Activated naive CD4-positive, alpha-beta T cell treated with anti-CD3 and anti-CD28 coated beads, Interleukin-2, amount 50 U/mL, for 72 hours (primary cell): ENCODE results near the gene PKN1. TPM values are rescaled to one million over a fixed set of nuclear protein-coding genes. Genes with fewer than 3 reads are reported as not detected.
A peak's percentile ranks its signal among the peaks of the same experiment; 100 is the strongest.
"Not testable (repeated sequence)": the region's sequence is repeated elsewhere in the genome, so short reads cannot be mapped to it uniquely, and the experiment has no call there.

ENCODE experiments used
- ATAC-seq, 2 donors: fragments of 150-1000 bp; cut with Tn5 transposase; 2 replicates each; pipeline ENCODE4 v1.10.0; 2021; ENCODE audit warnings: mild to moderate bottlenecking in 2 of 2, moderate library complexity in 2 of 2
- DNase-seq, 2 donors: peaks; one replicate each; pipeline ENCODE4 v3.0.0; 2021 to 2022; ENCODE audit warnings: low spot score in 2 of 2
- H3K27ac Mint-ChIP-seq, 2 donors: one replicate each; pipeline ENCODE4 v1.8.0; 2022; ENCODE audit warnings: mild to moderate bottlenecking in 2 of 2, mixed read lengths in 2 of 2
- H3K36me3 Mint-ChIP-seq, 2 donors: one replicate each; pipeline ENCODE4 v1.8.0; 2022; ENCODE audit warnings: mixed read lengths in 2 of 2
- H3K9me3 Mint-ChIP-seq, 2 donors: one replicate each; pipeline ENCODE4 v1.8.0; 2022; ENCODE audit warnings: mixed read lengths in 2 of 2
- total RNA-seq, 2 donors: library from RNA; stranded (reverse); gene quantifications; one replicate each; pipeline ENCODE4 v1.2.3, GENCODE V29; 2022

PKN1 gene
- total RNA-seq, 2 donors from 2014 or later: 105 to 192 TPM

DNA sequence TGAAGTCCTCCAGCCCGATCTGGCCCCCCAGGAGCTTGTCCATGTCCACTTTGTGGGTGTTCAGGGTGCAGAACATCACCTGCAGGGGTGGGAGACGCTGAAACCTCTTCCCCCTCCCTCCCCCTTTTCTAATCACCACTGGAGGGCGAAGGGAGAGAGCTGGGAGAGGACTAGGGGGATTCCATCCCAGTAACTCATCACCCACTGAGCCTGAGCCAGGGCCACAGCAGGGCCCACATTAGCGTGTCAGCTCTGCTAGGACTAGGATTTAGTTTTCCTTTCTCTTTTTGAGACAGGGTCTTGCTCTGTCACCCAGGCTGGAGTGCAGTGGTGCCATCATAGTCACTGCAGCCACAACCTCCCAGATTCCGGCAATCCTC, 47.6 kb downstream of the PKN1 start:
- ATAC-seq (no peak), DNase-seq (no peak)
- Mint-ChIP-seq H3K27ac (no peak overlapping the region), H3K9me3 (no peaks in the 10 kb centered on the region), H3K36me3 (no peaks in the 10 kb centered on the region)

DNA sequence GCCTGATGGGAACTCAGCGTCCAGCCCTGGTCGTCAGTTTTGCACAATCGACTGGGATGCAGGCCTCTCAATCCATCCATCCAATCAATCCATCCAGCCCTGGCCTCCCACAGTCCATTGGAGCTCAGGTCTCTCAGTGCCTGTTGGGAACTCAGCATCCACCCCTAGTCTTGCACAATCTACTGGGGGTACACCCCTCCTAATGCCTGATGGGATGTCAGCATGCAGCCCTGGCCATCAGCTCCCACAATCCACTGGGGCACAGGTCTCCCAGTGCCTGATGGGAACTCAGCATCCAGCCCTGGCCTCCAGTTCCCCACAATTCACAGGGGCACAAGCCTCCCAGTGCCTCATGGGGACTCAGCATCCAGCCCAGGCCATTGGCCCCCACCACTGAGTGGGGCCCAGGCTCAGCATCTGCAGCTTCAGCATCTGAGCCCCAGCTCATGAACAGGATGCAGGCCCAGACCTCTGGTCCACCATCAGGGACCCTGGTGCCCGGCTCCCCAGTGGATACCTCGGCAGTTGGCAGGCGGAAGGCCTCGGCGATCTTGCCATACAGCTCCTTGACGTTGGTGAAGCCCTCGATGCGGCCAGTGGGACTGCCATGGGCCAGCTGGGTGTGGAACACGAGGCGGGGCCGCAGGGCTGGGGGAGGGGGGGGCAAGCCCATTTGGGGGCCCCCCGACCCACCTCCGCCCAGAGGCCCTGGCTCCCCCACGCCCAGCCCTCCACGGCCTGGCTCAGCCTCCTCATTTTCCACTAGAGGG, 49.3 kb downstream of the PKN1 start:
- Mint-ChIP-seq H3K27ac (no peak overlapping the region), H3K9me3 (no peaks in the 10 kb centered on the region), H3K36me3 (no peaks in the 10 kb centered on the region)
- ATAC-seq (no peak), DNase-seq (no peak)

DNA sequence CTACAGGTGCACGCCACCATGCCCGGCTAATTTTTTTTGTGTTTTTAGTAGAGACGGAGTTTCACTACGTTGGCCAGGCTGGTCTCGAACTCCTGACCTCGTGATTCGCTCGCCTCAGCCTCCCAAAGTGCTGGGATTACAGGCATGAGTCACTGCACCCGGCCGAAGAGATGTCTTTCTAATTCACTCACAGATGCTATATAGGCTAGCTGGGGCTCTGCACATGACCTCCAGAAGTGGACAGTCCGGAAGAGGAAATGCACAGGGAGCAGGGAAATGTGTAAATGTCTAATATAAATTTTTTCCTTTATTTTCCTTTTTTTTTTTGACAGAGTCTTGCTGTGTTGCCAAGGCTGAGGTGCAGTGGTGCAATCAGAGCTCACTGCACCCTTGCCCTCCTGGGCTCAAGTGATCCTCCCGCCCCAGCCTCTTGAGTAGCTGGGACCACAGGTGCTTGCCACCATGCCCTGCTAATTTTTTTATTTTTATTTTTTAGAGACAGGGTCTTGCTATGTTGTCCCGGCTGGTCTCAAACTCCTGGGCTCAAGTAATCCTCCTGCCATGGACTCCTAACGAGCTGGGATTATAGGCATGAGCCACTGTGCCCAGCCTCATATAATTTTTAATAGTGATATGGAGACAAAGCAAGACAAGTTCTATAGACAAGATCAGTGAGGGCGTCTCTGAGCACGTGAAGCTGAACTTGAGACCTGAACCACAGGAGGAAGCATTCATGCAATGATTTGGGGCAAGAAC, 54.4 kb downstream of the PKN1 start:
- no peaks in the 10 kb centered on the region for H3K9me3 Mint-ChIP-seq
- no peak for ATAC-seq
- H3K27ac Mint-ChIP-seq: peak overlapping the region; percentile 33 to 59
- no peaks in the 10 kb centered on the region for H3K36me3 Mint-ChIP-seq
- no peak for DNase-seq

DNA sequence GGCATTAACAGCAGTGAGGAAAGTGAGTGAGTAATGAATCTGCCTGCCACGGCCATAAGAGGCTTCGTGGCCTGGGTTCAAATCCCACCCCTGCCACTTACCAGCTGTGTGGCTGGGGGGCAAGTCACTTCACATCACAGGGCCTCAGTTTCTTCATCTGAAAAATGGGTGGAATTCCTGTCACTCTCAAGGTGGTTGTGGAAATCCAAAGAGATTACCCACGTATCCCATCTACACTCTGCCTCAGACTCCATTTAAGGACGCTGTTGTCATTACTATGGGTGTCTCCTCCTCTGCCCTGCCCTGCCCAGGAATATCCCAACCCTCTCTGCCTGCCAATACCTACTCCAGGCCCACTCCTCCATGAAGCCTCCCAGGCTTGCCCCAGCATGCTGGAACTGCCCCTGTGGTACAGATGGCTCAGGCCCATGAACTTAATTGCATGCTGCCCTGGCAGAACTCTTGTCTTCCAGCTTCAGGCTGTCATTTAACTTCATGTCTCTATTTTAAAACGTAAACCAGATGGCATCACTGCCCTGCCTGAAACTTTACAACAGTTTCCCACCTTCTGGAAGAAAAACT, 59.7 kb downstream of the PKN1 start:
- ATAC-seq: no peak
- Mint-ChIP-seq H3K9me3 (no peaks in the 10 kb centered on the region), H3K27ac (peak overlapping the region in 1 of 2 donors; percentile 7), H3K36me3 (no peaks in the 10 kb centered on the region)
- DNase-seq: no peak

DNA sequence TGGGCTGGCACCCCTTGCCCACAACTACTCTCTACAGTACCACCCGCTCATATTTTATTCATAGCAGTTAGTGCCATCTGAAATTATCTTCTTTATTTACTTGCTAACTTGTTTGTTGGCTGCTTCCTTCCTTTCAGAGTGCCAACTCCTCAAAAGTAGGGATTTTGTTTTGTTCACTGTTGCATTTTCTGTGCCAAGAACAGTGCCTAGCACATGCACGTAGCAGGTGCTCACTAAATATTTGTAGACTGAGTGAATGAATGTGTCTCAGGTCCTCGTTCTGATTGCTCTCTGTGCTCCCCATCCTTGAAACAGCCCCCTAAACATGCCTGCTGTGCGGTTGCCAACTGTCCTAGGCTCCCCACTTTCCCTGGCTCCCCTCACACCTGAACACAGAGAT, 61.3 kb downstream of the PKN1 start:
- DNase-seq (no peak), ATAC-seq (no peak)
- H3K27ac Mint-ChIP-seq: peak overlapping the region in 1 of 2 donors; percentile 2
- no peaks in the 10 kb centered on the region for H3K36me3 Mint-ChIP-seq
- H3K9me3 Mint-ChIP-seq: no peaks in the 10 kb centered on the region

DNA sequence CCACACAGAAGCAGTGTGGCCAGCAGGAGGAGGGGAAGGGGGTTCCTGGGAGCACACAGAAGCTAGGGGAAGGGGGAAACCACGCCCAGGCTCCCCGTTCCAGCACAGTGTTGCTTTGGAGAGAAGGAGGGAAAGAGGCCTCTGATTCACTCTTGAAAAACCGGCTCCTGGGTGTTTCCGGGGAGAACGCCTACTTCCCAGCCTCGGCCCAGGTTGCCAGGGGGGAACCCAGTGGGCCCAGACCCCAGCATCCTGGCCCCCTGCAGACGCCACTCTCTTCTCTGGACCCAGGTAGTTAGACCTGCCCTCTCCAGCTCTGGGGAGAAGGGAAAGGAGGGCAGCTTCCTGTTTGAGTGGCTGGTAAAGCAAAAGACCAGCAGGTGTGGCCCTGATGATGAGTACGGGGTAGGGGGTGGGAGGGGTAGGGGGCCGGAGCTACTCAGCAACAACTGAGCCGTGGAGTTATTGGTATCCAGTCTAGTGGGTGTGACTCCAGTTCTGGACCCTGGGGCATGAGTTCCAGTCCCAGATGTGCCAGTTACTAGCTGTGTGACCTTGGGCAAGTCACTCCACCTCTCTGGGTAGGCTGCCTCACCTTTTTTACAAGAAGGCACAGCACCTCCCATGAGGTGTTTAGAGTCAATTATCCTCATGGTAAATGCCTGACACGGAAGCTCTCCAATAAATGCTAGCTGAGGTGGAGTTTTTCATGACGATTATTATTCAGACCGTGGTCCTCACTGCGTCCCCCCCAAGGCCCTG, 62.0 kb downstream of the PKN1 start:
- no peak for ATAC-seq
- no peaks in the 10 kb centered on the region for H3K9me3 Mint-ChIP-seq
- no peak for DNase-seq
- H3K27ac Mint-ChIP-seq: peak overlapping the region in 1 of 2 donors; percentile 65
- no peaks in the 10 kb centered on the region for H3K36me3 Mint-ChIP-seq

DNA sequence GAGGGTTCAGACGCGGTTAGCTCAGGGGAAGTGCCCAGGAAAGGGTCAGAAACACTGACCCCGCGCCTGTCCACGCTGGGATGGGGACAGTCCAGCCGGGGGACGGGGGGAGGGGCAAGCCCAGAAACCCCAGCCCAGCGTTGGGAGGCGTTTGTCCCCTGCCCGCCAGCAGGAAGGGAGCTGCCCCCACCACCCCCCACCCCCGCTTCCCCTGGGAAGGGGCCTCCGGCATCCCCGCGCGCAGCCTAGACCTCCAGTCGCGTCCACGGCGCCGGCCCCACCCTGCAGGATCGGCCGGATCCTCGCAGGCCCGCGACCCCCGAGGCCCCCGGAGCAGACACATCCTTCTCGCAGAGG, 62.5 kb downstream of the PKN1 start:
- no peak for DNase-seq
- Mint-ChIP-seq H3K36me3 (no peaks in the 10 kb centered on the region), H3K9me3 (no peaks in the 10 kb centered on the region), H3K27ac (peak overlapping the region in 1 of 2 donors; percentile 80)
- no peak for ATAC-seq

DNA sequence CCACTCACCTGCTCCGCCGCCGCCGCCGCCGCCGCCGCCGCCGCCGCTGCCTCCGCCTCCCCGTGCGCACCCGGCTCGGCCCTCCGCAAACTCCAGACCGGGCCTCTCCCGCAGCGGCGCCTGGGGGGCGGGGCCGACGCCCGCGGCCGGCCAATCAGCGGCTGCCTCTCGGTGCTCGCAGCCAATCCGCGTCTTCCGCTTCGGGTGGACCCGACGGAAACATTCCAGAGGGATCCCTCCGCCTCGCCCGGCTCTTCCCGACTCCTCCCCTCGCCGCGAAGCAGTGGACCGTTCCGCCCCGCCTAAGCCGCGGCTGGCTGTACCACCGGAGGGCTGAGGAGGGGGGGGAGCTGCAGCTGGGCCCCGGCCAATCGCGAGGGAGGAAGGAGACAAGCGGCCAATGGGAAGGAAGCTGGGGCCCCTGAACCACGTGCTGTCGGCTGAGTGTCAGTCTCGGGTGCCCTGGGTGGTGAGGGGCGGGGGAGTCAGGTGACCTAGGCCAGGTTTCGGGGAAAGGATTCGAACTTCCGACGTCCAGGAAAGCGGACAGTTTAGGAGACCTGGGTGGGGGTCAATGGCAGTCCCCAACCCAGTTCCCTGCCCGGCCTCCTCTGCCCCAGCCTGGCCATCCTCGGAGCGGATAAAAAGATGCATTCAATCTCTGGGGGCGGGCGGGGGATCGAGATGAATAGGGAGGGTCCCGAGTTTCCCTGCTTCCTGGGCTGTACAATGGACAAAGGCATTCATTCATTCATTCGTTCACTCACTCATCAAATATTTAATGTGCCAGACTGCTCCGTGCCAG, 63.1 kb downstream of the PKN1 start, which contains the start of gene GIPC1:
Gene GIPC1, minus strand, starts transcription at position 99 of the 805 bp plus-strand sequence. CDS start 13,151 bp downstream, outside the sequence.
- no peaks in the 10 kb centered on the region for H3K36me3 Mint-ChIP-seq
- DNase-seq (peak; percentile 91 to 92), ATAC-seq (peak; percentile 94 to 95)
- no peaks in the 10 kb centered on the region for H3K9me3 Mint-ChIP-seq
- peak within 1 kb of the TSS; percentile 65 to 80 for H3K27ac Mint-ChIP-seq

DNA sequence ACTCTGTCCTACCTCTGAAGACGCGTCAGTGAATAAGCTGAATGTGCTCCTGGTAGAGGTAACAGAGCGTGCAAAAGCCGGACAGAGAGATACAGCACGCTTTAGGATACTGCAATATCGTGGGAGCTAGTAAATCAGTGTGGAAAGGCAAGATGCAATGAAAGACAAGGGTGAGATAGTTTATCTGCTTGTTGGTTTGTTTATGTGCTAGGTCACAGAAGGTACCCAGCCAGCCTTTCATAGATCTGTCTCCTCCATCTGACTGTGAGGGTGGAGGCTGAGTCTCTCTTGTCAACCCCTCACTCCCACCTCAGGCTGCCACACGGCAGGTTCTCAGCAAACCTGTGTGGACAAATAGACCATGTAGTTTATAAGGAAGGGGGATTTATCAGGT, 63.7 kb downstream of the PKN1 start:
- no peaks in the 10 kb centered on the region for H3K36me3 Mint-ChIP-seq
- ATAC-seq (no peak), DNase-seq (no peak)
- H3K27ac Mint-ChIP-seq: peak overlapping the region; percentile 60 to 80
- H3K9me3 Mint-ChIP-seq: no peaks in the 10 kb centered on the region

DNA sequence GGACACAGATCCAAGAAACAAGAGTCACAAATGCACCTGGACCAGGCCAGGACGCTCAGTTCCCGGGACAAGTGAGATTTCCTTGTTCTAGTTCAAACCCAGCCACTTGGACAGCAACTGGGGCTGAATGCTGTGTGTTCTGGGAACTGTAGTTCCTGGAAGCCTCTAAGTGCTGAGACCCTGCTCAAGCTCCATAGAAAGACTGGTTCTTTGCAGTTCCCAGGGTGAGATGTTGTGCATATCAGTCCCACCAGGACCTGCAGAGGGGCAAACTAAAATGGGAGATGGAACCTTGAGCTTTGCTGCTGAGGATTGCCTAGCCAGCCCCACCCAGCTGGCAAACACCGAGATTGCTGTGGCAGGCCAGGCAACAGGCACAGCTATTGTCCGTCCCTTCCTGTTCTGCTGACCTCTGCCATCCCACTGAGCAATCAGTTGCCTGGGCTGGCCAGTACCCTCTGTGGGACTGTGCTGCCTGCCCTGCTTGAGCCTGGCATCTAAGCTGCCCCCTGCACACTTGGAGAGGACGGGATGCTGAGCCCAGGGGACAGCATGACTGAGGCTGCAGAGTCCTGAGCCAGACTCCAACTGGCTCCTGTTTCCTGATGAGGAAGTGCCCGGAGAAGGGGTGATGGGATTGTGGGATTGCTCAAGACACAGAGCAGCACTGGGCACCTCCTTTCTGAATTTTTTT, 64.3 kb downstream of the PKN1 start:
- Mint-ChIP-seq H3K27ac (no peak overlapping the region), H3K9me3 (no peaks in the 10 kb centered on the region), H3K36me3 (no peaks in the 10 kb centered on the region)
- ATAC-seq (no peak), DNase-seq (no peak)

DNA sequence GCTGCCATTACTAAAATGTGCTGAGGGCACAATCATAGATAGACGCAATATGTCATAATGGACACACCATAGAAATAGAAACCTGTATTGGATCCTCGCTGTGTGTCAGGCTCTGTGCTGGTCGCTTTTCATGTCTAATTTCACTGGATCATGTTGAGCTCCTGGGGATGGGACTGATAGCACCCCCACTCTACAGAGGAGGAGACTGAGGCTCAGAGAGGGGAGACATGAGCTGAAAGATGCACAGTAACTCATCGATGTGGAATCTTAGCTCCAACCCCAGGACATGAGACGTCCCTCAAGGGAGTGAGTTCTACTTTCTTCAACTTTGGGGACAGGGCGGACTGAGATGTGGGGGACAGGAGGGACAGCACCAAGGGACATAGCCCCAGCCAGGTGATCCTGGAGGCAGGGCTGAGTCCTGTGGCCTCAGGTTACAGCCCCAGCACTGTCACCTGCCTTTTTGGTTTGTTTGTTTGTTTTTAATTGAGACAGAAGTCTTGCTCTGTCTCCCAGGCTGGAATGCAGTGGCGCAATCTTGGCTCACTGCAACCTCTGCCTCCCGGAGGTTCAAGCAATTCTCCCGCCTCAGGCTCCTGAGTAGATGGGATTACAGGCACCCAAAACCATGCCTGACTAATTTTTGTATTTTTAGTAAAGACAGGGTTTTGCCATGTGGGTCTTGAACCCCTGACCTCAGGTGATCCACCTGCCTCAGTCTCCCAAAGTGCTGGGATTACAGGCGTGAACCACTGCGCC, 69.4 kb downstream of the PKN1 start:
- Mint-ChIP-seq H3K27ac (no peak overlapping the region), H3K36me3 (no peaks in the 10 kb centered on the region), H3K9me3 (no peaks in the 10 kb centered on the region)
- no peak for ATAC-seq
- no peak for DNase-seq

DNA sequence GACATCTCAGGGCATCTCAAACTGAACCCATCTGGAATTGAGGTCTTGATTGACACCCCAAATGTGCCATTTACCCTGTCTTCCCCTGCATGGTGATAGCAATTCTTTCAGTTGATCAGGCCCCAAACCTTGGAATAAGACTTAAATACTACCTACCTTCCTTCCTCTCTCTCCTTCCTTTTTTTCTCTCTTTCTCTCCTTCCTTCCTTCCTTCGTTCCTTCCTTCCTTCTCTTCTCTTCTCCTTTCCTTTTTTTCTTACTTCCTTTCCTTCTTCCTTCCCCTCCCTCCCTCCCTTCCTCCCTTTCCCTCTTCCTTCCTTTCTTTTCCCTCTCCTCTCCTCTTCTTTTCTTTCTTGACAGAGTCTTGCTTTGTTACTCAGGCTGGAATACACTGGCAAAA, 70.2 kb downstream of the PKN1 start:
- no peak for DNase-seq
- no peaks in the 10 kb centered on the region for H3K36me3 Mint-ChIP-seq
- no peak for ATAC-seq
- peak overlapping the region in 1 of 2 donors; percentile 61 for H3K27ac Mint-ChIP-seq
- H3K9me3 Mint-ChIP-seq: no peaks in the 10 kb centered on the region

DNA sequence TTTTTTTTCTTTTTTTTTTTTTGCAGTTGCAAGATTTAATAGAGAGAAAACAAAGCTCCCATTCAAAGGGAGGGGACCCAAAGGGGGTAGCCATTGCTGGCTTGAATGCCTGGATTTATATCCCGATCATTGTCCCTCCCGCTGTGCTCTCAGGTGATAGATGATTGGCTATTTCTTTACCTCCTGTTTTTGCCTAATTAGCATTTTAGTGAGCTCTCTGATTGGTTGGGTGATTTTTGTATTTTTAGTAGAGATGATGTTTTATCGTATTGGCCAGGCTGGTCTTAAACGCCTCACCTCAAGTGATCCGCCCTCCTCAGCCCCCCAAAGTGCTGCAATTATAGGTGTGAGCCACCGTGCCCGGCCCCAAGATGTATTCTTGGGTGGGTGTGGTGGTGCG, 71.5 kb downstream of the PKN1 start:
- not testable (repeated sequence) for H3K27ac Mint-ChIP-seq, H3K9me3 Mint-ChIP-seq, DNase-seq, ATAC-seq, H3K36me3 Mint-ChIP-seq

DNA sequence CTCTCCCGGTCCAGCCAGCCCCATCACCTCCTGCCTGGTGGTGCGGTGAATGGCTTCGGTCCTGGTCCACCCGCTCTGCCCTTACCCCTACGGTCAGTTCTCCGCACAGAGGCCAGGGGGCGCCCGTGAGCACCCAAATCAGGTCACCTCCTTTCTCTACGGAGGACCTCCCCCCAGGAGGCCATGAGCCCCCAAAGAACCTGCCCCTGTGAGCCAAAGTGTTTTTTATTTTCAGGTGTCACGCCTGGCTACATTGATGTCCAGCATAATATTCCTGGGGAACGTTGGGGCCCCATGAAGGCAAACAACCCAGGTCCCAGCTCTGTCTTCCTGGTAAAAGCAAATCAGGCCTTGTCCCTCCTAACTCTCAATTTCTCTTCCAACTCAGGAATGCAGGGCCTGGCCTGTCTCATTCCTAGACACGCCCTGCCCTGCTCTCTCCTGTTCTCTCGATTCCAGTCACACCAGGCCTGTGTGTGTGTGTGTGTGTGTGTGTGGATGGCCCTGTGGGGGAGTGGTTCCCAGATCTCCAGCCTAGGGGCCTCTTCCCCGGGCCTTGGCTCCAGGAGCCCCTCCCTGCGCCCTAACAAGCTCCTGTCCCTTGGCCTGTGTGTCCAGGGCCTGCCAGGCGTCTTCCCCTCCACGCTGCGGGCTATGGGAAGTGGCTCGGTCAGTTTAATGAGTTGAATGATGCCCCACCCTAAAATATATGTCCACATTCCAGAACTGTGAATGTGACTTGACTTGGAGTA, 72.6 kb downstream of the PKN1 start:
- DNase-seq: peak; percentile 79 to 89
- Mint-ChIP-seq H3K36me3 (no peaks in the 10 kb centered on the region), H3K9me3 (no peaks in the 10 kb centered on the region), H3K27ac (peak overlapping the region; percentile 82)
- peak; percentile 64 to 76 for ATAC-seq
